H9 (cell line): ENCODE data around the gene PHYH. TPM values are rescaled to one million over a fixed set of nuclear protein-coding genes. Genes with fewer than 3 reads are reported as not detected.

Source experiments
- DNase-seq: peaks from one replicate; pipeline ENCODE4 v3.0.0-alpha.2; 2017
- H2AFZ ChIP-seq: one replicate; pipeline ENCODE4 v1.6.1; 2013; ENCODE audit warnings: mild to moderate bottlenecking, low read length, control low read depth, moderate library complexity
- H2AK5ac ChIP-seq: 2 replicates; pipeline ENCODE4 v1.6.1; 2013; ENCODE audit warnings: low read length, control low read depth, mixed read lengths; ENCODE audit not compliant: insufficient read length
- H2BK120ac ChIP-seq: one replicate; pipeline ENCODE4 v1.6.1; 2013; ENCODE audit warnings: low read depth, mild to moderate bottlenecking, low read length, control low read depth, inconsistent platforms; ENCODE audit not compliant: poor library complexity, severe bottlenecking
- H2BK12ac ChIP-seq: 2 replicates; pipeline ENCODE4 v1.6.1; 2013; ENCODE audit warnings: low read length, control low read depth, mixed read lengths, low read depth; ENCODE audit not compliant: insufficient read length
- H2BK15ac ChIP-seq: 2 replicates; pipeline ENCODE4 v1.6.1; 2013; ENCODE audit warnings: low read depth, low read length, control low read depth
- H2BK20ac ChIP-seq: one replicate; pipeline ENCODE4 v1.6.1; 2013; ENCODE audit warnings: low read depth, mild to moderate bottlenecking, low read length, control low read depth, inconsistent platforms; ENCODE audit not compliant: poor library complexity, severe bottlenecking
- H2BK5ac ChIP-seq: 2 replicates; pipeline ENCODE4 v1.6.1; 2013; ENCODE audit warnings: low read length, control low read depth, mixed read lengths; ENCODE audit not compliant: insufficient read length
- H3K14ac ChIP-seq: 2 replicates; pipeline ENCODE4 v1.6.1; 2013; ENCODE audit warnings: low read length, control low read depth; ENCODE audit not compliant: insufficient read depth
- H3K18ac ChIP-seq: 2 replicates; pipeline ENCODE4 v1.6.1; 2013; ENCODE audit warnings: low read depth, mild to moderate bottlenecking, mixed read lengths, low read length, control low read depth; ENCODE audit not compliant: insufficient read length
- H3K23ac ChIP-seq: 2 replicates; pipeline ENCODE4 v1.6.1; 2013; ENCODE audit warnings: low read length, control low read depth, mixed read lengths, low read depth; ENCODE audit not compliant: insufficient read length
- H3K23me2 ChIP-seq: 2 replicates; pipeline ENCODE4 v1.6.1; 2013; ENCODE audit warnings: low read depth, mild to moderate bottlenecking, mixed read lengths, low read length, control low read depth; ENCODE audit not compliant: insufficient read length, poor library complexity, severe bottlenecking
- H3K27ac ChIP-seq: 2 replicates; pipeline ENCODE4 v1.5.1; 2013; ENCODE audit warnings: low read length, control low read depth, mixed read lengths, low read depth; ENCODE audit not compliant: insufficient read length
- H3K27me3 ChIP-seq: 2 replicates; pipeline ENCODE4 v1.6.1; 2013; ENCODE audit warnings: low read length, control low read depth, inconsistent platforms; ENCODE audit not compliant: insufficient read depth
- H3K4ac ChIP-seq: 2 replicates; pipeline ENCODE4 v1.6.1; 2013; ENCODE audit warnings: low read depth, mild to moderate bottlenecking, control low read depth, inconsistent platforms, low read length, moderate library complexity
- H3K4me1 ChIP-seq: 2 replicates; pipeline ENCODE4 v1.6.1; 2013; ENCODE audit warnings: low read length, control low read depth, inconsistent platforms; ENCODE audit not compliant: insufficient read depth
- H3K4me2 ChIP-seq: 2 replicates; pipeline ENCODE4 v1.6.1; 2013; ENCODE audit warnings: low read length, control low read depth, mixed read lengths; ENCODE audit not compliant: insufficient read length, insufficient read depth
- H3K56ac ChIP-seq: 2 replicates; pipeline ENCODE4 v1.6.1; 2013; ENCODE audit warnings: low read depth, mild to moderate bottlenecking, mixed read lengths, low read length, control low read depth; ENCODE audit not compliant: insufficient read length
- H3K79me1 ChIP-seq: 2 replicates; pipeline ENCODE4 v1.6.1; 2013; ENCODE audit warnings: low read depth, mild to moderate bottlenecking, moderate library complexity, low read length, control low read depth, inconsistent platforms; ENCODE audit not compliant: insufficient read depth, poor library complexity, severe bottlenecking
- H3K79me2 ChIP-seq: 2 replicates; pipeline ENCODE4 v1.6.1; 2013; ENCODE audit warnings: low read length, control low read depth, inconsistent platforms; ENCODE audit not compliant: insufficient read depth
- H3K9ac ChIP-seq: 2 replicates; pipeline ENCODE4 v1.6.1; 2013; ENCODE audit warnings: low read length, control low read depth, mixed read lengths; ENCODE audit not compliant: insufficient read length; ENCODE audit errors: extremely low read depth
- H3K9me3 ChIP-seq: one replicate; pipeline ENCODE4 v1.6.1; 2013; ENCODE audit warnings: low read depth, low read length, inconsistent platforms; ENCODE audit not compliant: control insufficient read depth
- H3T11ph ChIP-seq: one replicate; pipeline ENCODE4 v1.6.1; 2013; ENCODE audit warnings: mild to moderate bottlenecking, low read length, control low read depth, inconsistent platforms
- H4K20me1 ChIP-seq: one replicate; pipeline ENCODE4 v1.6.1; 2013; ENCODE audit not compliant: control insufficient read depth, insufficient read length, insufficient read depth
- H4K5ac ChIP-seq: 2 replicates; pipeline ENCODE4 v1.6.1; 2013; ENCODE audit warnings: low read depth, mild to moderate bottlenecking, mixed read lengths, low read length, control low read depth; ENCODE audit not compliant: insufficient read length
- H4K8ac ChIP-seq: replicated peaks from 2 replicates; pipeline ENCODE4 v1.6.1; 2013; ENCODE audit warnings: low read length, control low read depth, mixed read lengths, low read depth; ENCODE audit not compliant: insufficient read length
- H4K91ac ChIP-seq: 2 replicates; pipeline ENCODE4 v1.6.1; 2013; ENCODE audit warnings: low read depth, mild to moderate bottlenecking, moderate library complexity, mixed read lengths, low read length, control low read depth; ENCODE audit not compliant: insufficient read length
- H3K27ac Mint-ChIP-seq, 3 experiments: 2 replicates in 2 of 3; 3 replicates in 1 of 3; pipeline ENCODE4 v1.8.0; 2020 to 2021; ENCODE audit warnings: mixed read lengths in 3 of 3, mild to moderate bottlenecking in 1 of 3, moderate library complexity in 1 of 3
- H3K27me3 Mint-ChIP-seq: 2 replicates; pipeline ENCODE4 v1.8.0; 2021; ENCODE audit warnings: low read depth, mild to moderate bottlenecking, moderate library complexity, mixed read lengths
- H3K36me3 Mint-ChIP-seq, 3 experiments: 2 replicates in 2 of 3; 3 replicates in 1 of 3; pipeline ENCODE4 v1.8.0; 2020 to 2021; ENCODE audit warnings: low read depth in 3 of 3, mixed read lengths in 3 of 3; ENCODE audit not compliant: insufficient read depth in 1 of 3
- H3K4me1 Mint-ChIP-seq, 2 experiments: 2 replicates each; pipeline ENCODE4 v1.8.0; 2020; ENCODE audit warnings: mixed read lengths in 2 of 2
- H3K4me3 Mint-ChIP-seq, 2 experiments: 2 replicates in 1 of 2; 3 replicates in 1 of 2; pipeline ENCODE4 v1.8.0; 2020 to 2021; ENCODE audit warnings: mild to moderate bottlenecking in 2 of 2, mixed read lengths in 2 of 2, moderate library complexity in 1 of 2
- H3K9me3 Mint-ChIP-seq, 2 experiments: 2 replicates in 1 of 2; 3 replicates in 1 of 2; pipeline ENCODE4 v1.8.0; 2020; ENCODE audit warnings: mild to moderate bottlenecking in 2 of 2, mixed read lengths in 2 of 2, moderate library complexity in 1 of 2
- CTCF ChIP-seq: fragments of 200-600 bp; sonication (generic); conservative IDR thresholded peaks from 3 replicates; pipeline ENCODE4 v1.8.0; 2021; ENCODE audit warnings: antibody characterized with exemption, mild to moderate bottlenecking
- WGBS: extraction: QIAGEN DNeasy Blood & Tissue Kit; methylation state at CpG from one replicate; pipeline ENCODE4 v1.1.7; 2013; ENCODE audit warnings: missing lambda C conversion rate, low lambda C conversion rate, mixed read lengths; ENCODE audit not compliant: insufficient read length; ENCODE audit errors: extremely low coverage; 5-methylcytosine and 5-hydroxymethylcytosine counted together
- total RNA-seq: library from RNA; stranded (reverse); gene quantifications from 2 replicates; pipeline ENCODE4 v1.2.1, GENCODE V29; 2021

Gene PHYH
- total RNA-seq, 1 experiment from 2014 or later: 21.5 TPM

DNA sequence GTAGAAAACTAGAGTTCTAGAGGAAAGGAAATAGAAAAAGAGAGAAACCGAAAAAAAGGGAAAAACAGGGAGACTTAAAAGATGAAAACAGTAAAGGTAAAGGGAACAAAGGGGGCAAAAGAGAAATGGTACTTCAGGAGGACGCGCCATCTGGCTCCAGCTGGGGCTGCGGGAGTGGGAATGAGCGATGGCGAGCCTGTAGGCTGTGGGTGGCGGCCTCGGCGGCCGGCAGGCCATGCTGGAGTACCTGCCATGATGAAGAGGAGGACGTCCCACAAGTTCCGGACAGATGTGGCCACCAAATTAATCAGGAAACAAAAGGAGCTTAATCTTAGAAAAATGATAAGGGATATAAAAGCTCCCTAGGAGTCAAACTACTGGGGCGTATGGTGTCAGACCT lies 21.7 kb upstream of the PHYH start:
- Histone ChIP-seq H2BK12ac (no peak overlapping the region), H3K27me3 (no peaks in the 10 kb centered on the region), H3K4me1 (no peaks in the 10 kb centered on the region), H2BK5ac (no peak overlapping the region), H4K5ac (no peak overlapping the region), H3K9ac (no peak overlapping the region), H3K4me2 (no peak overlapping the region), H3K23me2 (no peaks in the 10 kb centered on the region), H3K23ac (no peak overlapping the region), H2BK120ac (no peak overlapping the region), H4K91ac (no peak overlapping the region), H3K79me2 (no peaks in the 10 kb centered on the region), H3T11ph (no peak overlapping the region), H2AFZ (no peak overlapping the region), H3K56ac (no peak overlapping the region), H3K9me3 (no peaks in the 10 kb centered on the region), H3K4ac (no peak overlapping the region), H2BK20ac (no peak overlapping the region), H2BK15ac (no peak overlapping the region), H3K18ac (no peak overlapping the region), H4K20me1 (no peaks in the 10 kb centered on the region), H3K27ac (no peak overlapping the region), H2AK5ac (no peak overlapping the region), H3K14ac (no peak overlapping the region), H4K8ac (no peak overlapping the region), H3K79me1 (no peaks in the 10 kb centered on the region)
- H3K36me3 Mint-ChIP-seq: peaks cover 60 to 92% (median 80%) of the 10 kb centered on the region in 3 experiments
- no peak for TF ChIP-seq CTCF
- WGBS: no CpG with 5 or more reads among the region's 13 CpGs
- H3K4me1 Mint-ChIP-seq: no peaks in the 10 kb centered on the region
- no peaks in the 10 kb centered on the region for H3K9me3 Mint-ChIP-seq
- no peak for DNase-seq
- H3K27me3 Mint-ChIP-seq: no peaks in the 10 kb centered on the region
- H3K4me3 Mint-ChIP-seq: no peak overlapping the region
- peak overlapping the region; percentile 20 to 63 (median 23); a peak in 4 of 7 replicates for H3K27ac Mint-ChIP-seq
